ENCODE results near the gene TMCC3. TPM values are rescaled to one million over a fixed set of nuclear protein-coding genes. Genes with fewer than 3 reads are reported as not detected.

TMCC3 gene
- total RNA-seq, 1 experiment from 2014 or later = 2.2 TPM

GRCh38 chr12:94616203-94616729 lies 34.1 kb downstream of the TMCC3 start (continued):
- TF ChIP-seq ZNF281 (CRISPR knock-in tag; IDR thresholded peaks at IDR 0.05) (no peak), ERG (CRISPR knock-in tag; IDR thresholded peaks at IDR 0.05) (no peak)

DNA sequence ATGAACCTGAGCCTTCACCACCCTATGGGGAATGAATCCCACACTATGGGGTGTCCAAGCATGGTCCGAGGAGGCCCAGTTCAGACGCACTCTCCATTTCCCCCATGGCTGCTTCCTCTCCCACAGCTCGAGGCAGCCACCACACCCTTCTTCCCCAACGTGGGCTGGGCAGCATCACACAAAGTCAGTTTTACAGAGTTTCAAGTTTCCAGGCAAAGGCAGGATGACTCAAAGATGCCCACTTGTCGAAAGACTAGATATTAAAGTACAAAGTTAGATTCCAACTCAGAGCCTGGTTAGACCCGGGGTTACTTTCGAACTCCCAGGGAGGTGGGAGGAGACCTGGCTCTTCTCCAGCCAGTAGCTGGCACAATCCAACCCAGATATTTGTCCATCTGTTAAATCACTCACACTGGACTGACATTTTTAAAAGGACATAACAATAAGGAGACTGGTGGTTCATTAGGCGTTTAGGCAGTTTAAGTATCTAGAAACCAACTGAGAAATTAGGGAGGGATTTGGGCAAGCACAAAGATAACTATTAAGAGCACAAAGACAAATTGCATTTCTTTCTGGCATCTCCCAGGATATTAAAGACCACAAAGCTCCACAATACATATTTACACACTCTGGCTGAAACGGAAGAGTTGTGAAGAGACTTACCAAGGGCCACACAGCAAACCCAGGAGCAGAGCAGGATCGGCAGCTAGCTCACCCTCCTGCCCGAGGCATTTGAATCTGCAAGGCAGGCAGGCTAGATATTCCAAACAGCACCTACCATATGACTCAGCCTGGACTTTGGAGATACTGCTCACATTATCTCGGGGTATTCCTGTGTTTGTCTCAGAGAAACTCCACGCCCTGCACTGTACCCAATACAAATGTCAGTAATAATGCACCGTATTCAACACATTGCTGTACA lies 34.8 kb downstream of the TMCC3 start:
- Mint-ChIP-seq H3K27ac (peak overlapping the region; percentile 69), H3K4me1 (peaks cover 7% of the 10 kb centered on the region), H3K36me3 (no peaks in the 10 kb centered on the region), H3K4me3 (no peak overlapping the region), H3K9me3 (no peaks in the 10 kb centered on the region), H3K27me3 (ENCODE audit: low read depth) (peaks cover 3% of the 10 kb centered on the region; the same call in 1 of the 2 replicates)
- no peak for DNase-seq (ENCODE audit: low spot score)
- TF ChIP-seq FOXJ3 (CRISPR knock-in tag; IDR thresholded peaks at IDR 0.05; ENCODE audit: borderline replicate concordance) = no peak
- no peak for TF ChIP-seq JAZF1 (CRISPR knock-in tag; IDR thresholded peaks at IDR 0.05)
- no peak for TF ChIP-seq ATF1 (CRISPR knock-in tag; IDR thresholded peaks at IDR 0.05)
- TF ChIP-seq, protein P1, sequence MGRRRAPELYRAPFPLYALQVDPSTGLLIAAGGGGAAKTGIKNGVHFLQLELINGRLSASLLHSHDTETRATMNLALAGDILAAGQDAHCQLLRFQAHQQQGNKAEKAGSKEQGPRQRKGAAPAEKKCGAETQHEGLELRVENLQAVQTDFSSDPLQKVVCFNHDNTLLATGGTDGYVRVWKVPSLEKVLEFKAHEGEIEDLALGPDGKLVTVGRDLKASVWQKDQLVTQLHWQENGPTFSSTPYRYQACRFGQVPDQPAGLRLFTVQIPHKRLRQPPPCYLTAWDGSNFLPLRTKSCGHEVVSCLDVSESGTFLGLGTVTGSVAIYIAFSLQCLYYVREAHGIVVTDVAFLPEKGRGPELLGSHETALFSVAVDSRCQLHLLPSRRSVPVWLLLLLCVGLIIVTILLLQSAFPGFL (CRISPR knock-in tag; IDR thresholded peaks at IDR 0.05; ENCODE audit: borderline replicate concordance) = no peak
- no peak for TF ChIP-seq TEAD4 (CRISPR knock-in tag; IDR thresholded peaks at IDR 0.05)
- no peak for TF ChIP-seq TCF7 (CRISPR knock-in tag; IDR thresholded peaks at IDR 0.05; ENCODE audit: low read depth)
- TF ChIP-seq ZNF416 (CRISPR knock-in tag; IDR thresholded peaks at IDR 0.05) = no peak
- TF ChIP-seq AR (CRISPR knock-in tag; IDR thresholded peaks at IDR 0.05) = no peak
- TF ChIP-seq TP53 (CRISPR knock-in tag; IDR thresholded peaks at IDR 0.05) = no peak
- no peak for TF ChIP-seq AFF4 (CRISPR knock-in tag; IDR thresholded peaks at IDR 0.05; ENCODE audit: borderline replicate concordance)
- no peak for TF ChIP-seq CREB1 (CRISPR knock-in tag; IDR thresholded peaks at IDR 0.05)
- TF ChIP-seq, protein P2, sequence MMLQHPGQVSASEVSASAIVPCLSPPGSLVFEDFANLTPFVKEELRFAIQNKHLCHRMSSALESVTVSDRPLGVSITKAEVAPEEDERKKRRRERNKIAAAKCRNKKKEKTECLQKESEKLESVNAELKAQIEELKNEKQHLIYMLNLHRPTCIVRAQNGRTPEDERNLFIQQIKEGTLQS (CRISPR knock-in tag; conservative IDR thresholded peaks at IDR 0.05) = no peak
- ChIA-PET CTCF (no interaction called here), POLR2A (interaction anchor here (0.6 kb wide), 1 partner anchor 55 kb away, joined by 4 read pairs; no protein-coding TSS in a partner anchor)
- ATAC-seq = 0 out of 2 replicates have a peak, but pooled peaks have one; percentile 10
